ENCODE data around the gene PHIP.

PHIP gene

DNA sequence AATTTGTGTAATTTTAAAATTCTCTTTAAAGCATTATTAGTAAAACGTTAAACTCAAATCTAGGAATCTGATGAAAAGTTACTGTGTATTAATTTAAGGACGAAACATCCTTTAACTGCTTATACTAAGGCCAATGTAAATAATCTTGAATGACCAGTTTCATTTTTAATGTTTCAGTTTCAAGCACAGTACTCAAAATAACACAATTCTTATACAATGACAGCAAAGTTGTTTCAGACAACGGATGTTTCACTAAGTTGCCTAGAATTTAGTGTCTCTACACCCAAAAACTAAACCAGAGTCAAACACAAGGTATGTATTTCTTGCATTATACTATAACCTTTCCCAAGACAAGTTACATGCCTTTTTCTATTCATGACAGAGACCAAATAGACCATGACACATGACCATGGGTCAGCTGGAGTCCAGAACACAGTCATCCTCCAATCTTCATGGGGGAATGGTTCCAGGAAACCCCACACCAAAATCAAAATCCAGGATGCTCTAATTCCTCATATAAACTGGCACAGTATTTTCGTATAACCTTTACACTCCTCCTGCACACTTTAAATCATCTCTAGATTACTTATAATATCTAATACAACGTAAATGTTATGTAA is 7.7 kb downstream of the PHIP start:
- no peak for DNase-seq (ENCODE audit: low spot score)

DNA sequence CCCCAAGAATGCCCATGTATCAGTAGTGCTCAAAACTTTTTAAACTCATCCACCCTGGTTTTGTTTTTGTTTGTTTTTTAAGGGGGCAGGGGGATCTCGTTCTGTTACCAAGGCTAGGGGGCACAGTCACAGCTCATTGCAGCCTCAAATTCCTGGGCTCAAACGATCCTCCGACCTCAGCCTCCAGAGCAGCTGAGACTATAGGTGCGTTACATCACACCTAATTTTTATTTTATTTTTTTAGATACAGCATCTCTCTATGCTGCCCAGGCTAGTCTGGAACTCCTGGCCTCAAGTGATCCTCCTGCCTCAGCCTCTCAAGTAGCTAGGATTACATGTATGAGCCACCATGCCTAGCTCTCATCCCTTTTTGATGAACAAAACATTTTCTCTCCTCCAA is 11.2 kb downstream of the PHIP start:
- DNase-seq (ENCODE audit: low spot score): no peak

DNA sequence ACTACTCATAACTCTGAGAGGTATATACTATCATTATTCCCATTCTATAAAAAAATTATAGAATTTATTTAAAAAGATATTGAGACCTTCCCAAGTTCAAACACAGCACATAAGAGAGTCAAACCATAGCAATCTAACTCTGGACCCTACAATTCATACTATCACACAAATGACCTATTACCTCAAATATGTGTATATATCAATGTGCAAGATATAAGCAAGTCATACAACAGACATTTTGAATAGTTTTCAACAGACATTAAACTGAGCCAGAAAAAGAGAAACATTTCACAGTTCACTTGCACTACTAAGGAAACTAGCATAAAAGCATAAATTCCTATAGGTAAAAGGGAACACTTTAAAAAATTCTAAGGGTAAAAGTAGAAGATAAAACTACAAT is 11.7 kb downstream of the PHIP start:
- DNase-seq (ENCODE audit: low spot score): no peak

DNA sequence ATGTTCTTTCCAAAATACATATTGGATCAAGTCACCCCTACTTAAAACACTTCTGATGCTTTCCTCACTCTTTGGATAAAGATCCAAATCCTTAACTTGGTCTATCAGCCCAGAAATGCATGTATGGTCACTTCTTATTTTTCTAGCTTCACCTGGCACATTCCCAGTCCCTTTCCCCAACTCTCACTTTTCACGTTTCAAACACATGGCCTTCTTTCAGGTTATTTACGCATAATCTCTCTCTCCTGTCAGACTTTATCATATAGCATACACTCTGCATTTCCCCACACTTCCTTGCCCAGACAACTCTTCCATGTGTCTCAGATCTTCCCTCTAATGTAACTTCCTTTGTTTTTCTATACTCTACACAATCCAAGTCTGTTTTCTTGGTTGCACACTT is 12.8 kb downstream of the PHIP start:
- DNase-seq (ENCODE audit: low spot score): no peak

DNA sequence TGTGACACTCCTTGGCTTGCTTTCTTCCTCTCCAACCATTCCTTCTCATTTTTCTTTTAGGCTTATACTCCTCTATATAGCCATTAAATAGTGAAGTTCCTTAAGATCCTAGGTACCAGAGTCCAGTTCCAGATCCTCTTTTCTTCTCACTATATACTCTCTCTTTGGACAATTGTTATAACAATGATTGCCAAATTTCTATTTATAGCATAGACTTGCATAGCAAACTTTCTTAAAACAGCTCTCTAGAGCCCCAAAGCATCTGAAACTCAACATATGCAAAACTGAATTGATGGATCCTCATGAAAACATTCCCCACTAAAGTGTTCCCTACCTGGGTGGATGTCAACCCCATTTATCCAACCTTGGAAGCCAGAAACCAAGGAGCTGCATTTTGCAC is 13.4 kb downstream of the PHIP start:
- no peak for DNase-seq (ENCODE audit: low spot score)

DNA sequence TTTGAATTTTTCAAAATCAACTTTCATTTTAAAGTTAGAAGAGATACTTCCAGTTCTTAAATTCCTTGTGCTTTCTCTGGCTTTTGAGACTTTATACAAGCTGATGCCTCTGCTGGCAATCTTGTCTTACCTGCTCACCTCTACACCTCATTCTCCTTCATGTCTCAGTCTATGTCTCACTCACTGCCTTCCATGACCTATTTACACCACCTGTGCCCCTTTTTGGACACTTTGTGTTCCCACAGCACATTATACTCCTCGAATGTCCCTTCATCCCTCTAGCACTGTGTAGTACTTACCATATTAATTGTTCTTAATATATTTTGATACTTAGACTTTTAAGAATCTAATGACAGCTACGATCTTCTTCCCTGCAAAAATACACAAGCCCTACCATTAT is 15.3 kb downstream of the PHIP start:
- DNase-seq (ENCODE audit: low spot score): no peak

DNA sequence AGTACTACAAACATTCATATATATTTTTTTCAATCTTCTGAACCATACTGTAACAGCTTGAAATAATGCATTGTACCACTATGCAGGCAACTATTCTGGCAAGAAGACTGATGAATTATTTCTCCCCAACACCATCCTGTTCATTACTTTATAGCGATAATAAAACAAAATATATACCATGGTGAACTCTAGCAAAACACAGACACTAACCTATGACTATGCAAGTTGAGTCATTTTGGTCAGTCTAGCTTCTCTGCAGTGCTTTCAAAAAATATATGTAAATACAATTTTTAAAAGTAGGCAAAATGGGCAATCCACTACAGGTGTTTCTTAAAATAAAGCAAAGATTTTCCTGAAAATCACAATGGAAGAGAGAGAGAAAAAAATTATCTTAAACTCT is 20.3 kb downstream of the PHIP start:
- no peak for DNase-seq (ENCODE audit: low spot score)

DNA sequence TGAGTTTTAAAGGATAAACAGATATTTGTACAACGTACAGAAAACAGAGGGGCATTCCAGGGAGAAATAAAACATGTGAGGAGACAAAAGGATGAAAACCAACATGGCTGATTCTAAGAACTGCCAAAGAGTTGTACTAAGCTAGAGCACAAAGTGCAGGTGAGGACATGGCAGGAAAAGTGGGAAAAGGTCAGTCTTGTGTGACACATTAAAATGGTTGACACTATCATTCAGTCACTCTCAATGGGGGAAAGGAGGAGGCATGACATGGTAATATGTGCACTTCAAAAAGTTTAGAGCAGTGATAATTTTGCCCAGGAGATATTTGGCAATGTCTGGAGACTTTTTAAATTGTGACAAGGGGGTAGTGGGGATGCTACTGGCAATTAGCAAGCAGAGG is 21.8 kb downstream of the PHIP start:
- DNase-seq (ENCODE audit: low spot score): no peak

DNA sequence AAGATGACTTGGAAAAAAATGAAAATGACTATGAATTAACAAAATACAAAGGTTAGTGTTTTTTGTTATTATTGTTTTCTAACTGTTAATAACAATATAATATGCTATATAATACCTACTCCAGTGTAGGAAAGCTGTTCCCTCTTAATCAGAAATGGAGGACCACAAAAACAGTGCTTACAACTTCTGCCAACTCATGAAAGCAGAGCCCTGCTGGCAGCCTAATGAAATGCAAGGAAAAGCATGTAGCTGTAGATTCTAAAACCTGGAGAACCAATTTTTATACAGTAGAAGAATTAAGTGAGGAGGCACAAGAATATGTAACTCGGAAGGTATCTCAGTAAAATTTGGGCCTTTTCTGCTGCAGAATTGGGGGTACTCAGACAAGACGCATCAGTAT is 29.4 kb downstream of the PHIP start:
- peak; percentile 55 for DNase-seq (ENCODE audit: low spot score)

DNA sequence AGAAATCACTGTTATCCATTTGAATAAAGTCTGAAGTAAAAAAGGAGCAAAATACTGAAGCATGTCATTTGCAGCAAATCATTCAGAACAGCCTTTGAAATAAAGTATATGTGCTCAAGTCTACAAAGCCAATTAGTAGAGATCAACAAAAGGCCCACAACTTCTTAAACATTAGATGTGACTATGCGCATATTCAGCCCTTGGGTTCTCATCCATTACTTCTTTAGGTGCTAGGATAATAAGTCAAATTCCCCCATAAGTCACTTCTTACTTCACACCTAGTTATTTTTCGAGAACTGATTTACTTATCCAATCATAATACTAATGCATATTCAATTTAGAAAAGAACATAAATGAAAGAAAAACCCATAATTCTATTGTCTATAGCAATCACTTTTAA is 31.0 kb downstream of the PHIP start:
- DNase-seq (ENCODE audit: low spot score): no peak

DNA sequence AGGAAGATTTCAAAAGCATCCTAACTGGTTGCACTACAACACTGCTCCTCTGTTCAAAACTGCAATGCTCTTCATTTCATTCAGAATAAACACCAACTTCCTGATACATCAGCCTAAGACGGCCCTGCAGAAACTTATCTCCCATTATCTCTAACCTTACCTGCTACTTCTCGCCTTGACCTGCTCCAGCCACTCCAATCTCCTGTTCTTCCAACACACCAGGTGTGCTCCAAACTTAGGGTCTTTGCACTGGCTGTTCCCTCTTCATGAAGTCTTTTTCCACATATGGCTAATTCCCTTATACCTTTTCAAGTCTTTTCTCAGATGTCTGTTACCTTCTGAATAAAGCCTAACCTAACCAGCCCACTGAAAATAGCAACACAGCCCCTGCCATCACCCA is 32.1 kb downstream of the PHIP start:
- no peak for DNase-seq (ENCODE audit: low spot score)

DNA sequence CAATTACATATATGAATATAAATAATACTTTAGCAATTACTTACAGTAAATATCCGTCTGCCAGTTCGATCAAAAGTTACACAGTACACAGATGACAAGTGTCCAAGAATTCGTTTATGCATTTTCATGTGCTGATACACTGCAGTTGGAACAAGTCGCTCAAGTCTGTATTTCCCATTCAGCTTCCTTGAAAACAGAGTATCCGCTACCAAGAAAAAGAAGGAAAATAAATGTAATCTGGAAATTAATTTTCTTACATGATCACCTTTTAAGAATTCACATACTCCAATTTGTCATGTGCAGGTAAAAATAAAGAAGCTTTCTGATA is 35.3 kb downstream of the PHIP start:
- DNase-seq (ENCODE audit: low spot score): no peak

DNA sequence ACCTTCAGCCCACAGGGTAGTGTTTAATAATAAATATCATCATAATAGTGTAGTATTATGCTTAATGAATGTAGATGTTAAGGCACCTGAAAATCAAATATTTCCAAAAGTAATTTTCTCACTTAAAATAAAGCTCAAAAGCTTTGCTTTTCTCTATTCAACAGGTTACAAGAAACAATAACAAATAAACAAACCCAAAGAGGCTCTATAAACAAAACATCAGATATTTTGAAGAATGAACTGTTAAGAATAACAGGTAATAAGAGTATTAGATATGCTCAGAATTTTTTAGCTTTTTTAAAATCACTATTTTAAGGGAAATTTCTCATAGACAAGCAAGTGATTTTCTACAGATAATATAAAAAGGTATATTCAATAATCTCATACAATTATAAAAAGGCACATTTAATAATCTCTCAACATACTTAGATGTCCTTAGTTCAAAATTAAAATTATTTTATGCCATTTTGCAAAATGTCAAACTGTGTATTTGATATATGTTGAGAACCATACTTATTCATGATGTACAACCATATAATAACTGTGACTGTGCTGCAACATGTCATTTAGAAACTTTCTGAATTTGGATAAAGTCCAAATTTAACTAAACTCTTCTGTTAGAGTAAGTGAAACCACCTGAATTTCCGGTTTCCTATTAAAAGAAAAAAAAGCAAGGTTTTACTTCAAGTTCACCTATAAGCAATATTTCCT is 35.8 kb downstream of the PHIP start:
- DNase-seq (ENCODE audit: low spot score): no peak

DNA sequence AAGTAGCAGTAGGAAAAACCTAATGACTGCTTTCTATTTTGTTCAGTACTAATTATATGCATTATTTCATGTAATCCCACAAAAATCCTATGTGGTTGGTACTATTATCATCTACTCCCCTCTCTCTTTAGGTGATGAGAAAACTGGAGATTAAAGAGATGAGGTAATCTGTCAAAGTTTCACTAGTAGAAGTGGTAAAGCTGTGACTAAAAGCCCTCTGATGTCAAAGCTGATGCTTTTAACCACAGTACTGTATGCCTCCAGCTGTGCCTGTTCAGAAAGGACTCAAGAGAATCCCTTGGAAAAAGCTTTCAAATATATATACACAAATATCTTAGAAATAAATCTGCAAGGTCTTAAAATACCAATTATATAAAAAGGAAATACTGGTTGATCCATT is 38.0 kb downstream of the PHIP start:
- DNase-seq (ENCODE audit: low spot score): no peak

DNA sequence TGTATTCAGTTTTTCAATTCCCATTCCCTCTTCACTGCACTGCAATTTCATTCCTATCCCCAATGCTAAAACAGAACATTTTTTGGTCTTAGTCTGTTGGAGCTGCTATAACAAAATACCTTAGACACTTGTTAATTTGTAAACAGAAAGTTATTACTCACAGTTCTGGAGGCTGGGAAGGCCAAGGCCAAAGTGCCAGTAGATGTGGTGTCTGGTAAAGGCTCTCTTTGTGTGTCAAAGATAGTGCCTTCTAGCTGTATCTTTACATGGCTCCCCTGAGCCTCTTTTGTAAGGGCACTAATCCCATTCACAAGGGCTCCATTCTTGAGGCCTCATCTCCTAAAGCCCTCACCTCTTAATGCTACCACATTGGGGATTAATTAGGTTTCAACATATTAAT is 40.0 kb downstream of the PHIP start:
- no peak for DNase-seq (ENCODE audit: low spot score)

DNA sequence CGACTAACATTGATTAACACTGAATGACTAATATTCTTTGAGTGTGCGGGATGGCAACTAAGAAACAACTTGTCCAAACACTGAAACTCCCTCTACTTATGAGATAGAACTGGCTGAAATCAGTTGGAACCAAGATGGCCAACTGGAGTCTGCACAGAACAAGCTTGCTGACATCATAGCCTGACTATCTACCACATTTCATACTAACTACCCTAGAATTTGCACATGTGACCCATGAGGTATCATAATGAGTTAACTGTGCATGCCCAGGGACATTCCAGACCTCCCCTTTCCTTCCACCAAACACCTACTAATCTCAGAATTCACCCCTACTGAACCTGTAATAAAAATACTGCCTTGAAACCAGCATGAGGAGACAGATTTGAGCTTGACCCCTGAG is 43.2 kb downstream of the PHIP start:
- DNase-seq (ENCODE audit: low spot score): no peak

DNA sequence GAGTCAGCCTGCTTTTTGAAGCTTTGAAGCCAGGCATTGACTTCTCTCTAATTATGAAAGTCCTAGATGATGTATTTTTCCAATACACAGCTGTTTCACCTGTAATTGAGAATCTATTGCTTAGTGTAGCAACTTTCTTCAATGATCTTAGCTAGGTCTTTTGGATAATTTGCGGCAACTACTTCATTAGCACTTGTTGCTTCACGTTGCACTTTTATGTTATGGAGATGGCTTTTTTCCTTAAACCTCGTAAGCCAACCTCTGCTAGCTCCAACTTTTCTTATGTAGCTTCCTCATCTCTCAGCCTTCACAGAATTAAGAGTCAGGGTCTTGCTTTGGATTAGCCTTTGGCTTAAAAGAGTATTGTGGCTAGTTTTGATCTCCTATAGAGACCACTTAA is 44.8 kb downstream of the PHIP start:
- no peak for DNase-seq (ENCODE audit: low spot score)

DNA sequence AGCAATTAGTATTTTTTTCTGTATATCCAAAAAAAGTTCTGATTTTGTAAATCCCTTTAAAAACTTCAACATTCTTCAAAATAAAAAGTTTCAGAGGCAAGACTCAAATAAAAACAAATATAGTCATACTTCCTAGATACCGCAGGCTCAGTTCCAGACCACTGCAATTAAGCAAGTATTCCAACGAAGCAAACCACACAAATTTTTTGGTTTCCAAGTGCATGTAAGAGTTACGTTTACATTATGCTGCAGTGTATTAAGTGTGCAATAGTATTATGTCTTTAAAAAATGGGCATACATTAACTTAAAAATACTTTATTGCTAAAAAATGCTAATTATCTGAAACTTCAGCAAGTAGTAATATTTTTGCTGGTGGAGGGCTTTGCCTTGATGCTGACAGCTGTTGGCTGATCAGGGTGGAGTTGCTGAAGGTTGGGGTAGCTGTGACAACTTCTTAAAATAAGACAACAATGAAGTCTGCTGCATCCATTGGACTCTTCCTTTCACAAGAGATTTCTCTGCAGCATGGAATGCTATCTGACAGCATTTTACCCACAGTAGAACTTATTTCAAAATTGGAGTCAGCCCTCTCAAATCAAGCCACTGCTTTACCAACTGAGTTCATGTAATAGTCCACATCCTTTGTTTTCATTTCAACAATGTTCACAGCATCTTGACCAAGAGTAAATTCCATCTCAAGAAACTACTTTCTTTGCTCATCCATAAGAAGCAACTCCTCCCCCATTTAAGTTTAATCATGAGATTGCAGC is 46.0 kb downstream of the PHIP start:
- DNase-seq (ENCODE audit: low spot score): no peak

DNA sequence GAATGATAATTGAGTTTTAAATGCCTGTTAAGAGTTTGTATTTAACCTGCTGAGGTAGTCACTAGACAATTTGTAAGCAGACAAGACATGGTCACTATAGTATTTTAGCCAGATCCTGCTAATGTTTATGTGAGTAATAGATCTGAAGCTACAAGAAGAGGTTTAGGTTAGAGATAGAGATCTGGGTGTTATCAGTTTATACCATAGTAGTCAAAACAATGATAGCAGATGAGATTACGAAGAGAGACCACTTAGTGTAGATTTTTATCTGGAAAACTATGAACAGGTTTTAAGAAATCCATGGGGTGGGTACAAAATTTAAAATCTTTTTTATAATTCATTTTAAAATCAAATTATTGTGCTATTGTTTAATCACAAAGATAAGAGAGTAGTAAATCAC is 47.5 kb downstream of the PHIP start:
- DNase-seq (ENCODE audit: low spot score): no peak

DNA sequence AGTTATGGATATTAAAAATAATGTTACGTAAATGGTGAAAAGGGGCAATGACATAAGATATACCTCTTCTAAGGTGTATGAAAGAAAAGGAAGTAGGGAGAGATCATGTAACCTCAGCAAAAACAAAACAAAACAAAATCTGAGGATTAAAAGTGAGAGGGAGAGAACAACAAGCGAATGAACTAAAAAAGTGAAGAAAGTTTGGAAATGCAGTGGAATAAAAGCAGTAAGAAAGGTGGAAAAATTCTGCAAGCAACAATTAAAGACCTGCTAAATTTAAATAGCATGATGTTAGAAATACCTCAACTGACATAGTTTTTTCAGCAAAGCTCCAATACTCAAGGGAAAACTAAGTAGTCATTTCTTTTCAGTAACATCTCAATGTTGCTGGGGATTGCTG is 48.0 kb downstream of the PHIP start:
- no peak for DNase-seq (ENCODE audit: low spot score)

DNA sequence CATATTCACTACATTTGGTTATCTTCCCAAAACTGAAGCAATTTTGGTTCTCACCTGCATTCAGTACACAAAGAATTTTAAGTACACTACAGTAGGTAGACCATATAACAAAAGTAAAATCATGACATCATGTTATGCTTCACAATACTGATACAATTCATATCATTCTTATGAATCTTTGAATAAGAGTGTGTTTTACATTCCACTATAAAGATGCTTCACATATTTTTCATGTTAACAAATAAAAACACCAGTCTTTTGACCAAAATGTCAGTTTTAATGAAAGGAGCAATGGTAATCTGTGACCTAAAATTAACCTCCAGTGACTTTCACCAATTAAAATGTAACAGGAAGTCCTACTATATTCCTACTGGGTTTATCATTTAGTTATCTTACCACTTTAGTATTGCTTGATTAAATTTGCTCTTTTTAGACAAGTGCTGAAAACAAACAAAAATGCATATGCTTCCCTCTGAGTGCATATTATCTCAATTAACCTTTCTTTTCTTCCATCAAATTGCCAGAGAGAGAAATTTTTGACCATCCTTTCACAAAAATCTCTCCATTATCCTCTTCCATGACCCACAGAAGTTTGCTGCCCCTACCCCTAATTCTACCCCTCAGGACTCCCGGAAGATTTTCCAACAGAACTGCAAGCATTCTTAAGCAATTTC is 49.3 kb downstream of the PHIP start:
- no peak for DNase-seq (ENCODE audit: low spot score)

DNA sequence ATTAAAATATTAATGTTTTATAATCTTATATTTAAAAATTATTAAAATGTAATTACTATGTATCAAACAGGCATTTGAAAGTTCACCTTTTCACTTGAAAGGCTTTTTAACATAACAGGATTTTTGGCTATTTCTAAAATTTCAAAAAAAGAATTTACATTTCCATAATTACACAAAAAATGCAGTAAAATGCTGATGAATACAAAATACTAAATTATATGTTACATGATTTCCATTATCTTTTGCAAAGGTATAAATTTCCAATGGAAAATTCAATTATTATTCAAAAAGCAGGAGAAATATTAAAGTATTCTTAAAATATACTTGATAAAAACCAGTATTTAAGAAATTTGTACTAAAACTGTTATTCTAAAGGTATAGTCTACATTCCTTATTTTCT is 66.1 kb downstream of the PHIP start:
- no peak for DNase-seq (ENCODE audit: low spot score)

DNA sequence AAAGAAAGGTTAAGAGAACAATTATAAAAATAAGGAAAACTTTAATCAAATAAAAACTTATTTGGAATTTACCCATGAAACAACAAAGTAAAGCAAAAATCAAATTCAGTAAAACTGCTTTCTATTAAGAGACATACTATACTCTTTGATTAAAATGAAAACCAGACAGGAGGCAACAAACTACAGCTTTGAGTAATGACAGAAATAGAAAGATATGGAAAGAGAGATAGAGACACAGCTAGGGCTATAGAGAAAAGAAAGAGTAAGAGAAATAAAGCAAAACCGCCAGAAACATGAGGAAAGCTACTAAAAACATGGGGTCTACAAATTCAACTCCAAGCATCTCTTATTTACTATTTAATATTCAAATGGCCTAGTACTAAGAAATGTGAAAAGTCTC is 67.6 kb downstream of the PHIP start:
- DNase-seq (ENCODE audit: low spot score): no peak
